ENCODE measurements around the gene KCNQ1. TPM values are rescaled to one million over a fixed set of nuclear protein-coding genes. Genes with fewer than 3 reads are reported as not detected.
A peak's percentile ranks its signal among the peaks of the same experiment; 100 is the strongest.

KCNQ1 gene
- total and polyA plus RNA-seq, 2 of the 13 experiments (the other 11 are each of a cell fraction or from before 2014, with no cell fraction given), result 0.02 to 0.08 TPM

- TF ChIP-seq GABPA (IDR thresholded peaks at IDR 0.05; ENCODE audit: low read depth, low read length) (no peak), GABPA (CRISPR knock-in tag; IDR thresholded peaks at IDR 0.05; ENCODE audit: low read depth) (peak; percentile 99), ZBTB33 (CRISPR knock-in tag; IDR thresholded peaks at IDR 0.05) (peak; percentile 88), THAP8 (CRISPR knock-in tag; IDR thresholded peaks at IDR 0.05; ENCODE audit: borderline replicate concordance) (no peak), ZFYVE20 (CRISPR knock-in tag; IDR thresholded peaks at IDR 0.05; ENCODE audit: borderline replicate concordance, low read depth) (no peak), POGK (CRISPR knock-in tag; conservative IDR thresholded peaks at IDR 0.05) (no peak; the same call in none of the 2 replicates), RXRA (CRISPR knock-in tag; IDR thresholded peaks at IDR 0.05) (peak; percentile 77), SATB2 (CRISPR knock-in tag; IDR thresholded peaks at IDR 0.05) (no peak), CBX5 (CRISPR knock-in tag; IDR thresholded peaks at IDR 0.05; ENCODE audit: borderline replicate concordance) (peak; percentile 94; the same call in 1 of the 2 replicates), ZNF772 (CRISPR knock-in tag; IDR thresholded peaks at IDR 0.05) (peak; percentile 89; the same call in 1 of the 2 replicates), ARID5B (CRISPR knock-in tag; IDR thresholded peaks at IDR 0.05) (peak; percentile 66; the same call in 1 of the 2 replicates), SP4 (CRISPR knock-in tag; IDR thresholded peaks at IDR 0.05) (peak; percentile 86), ZNF83 (CRISPR knock-in tag; IDR thresholded peaks at IDR 0.05; ENCODE audit: borderline replicate concordance) (peak; percentile 47; the same call in 1 of the 2 replicates), MAFF (IDR thresholded peaks at IDR 0.05; ENCODE audit: low read depth, low read length) (peak; percentile 10; the same call in 1 of the 2 replicates), IRF2 (CRISPR knock-in tag; IDR thresholded peaks at IDR 0.05) (peak; percentile 97), NCOA5 (CRISPR knock-in tag; IDR thresholded peaks at IDR 0.05) (no peak), KMT2A (CRISPR knock-in tag; IDR thresholded peaks at IDR 0.05) (no peak), ZNF839 (CRISPR knock-in tag; IDR thresholded peaks at IDR 0.05; ENCODE audit: borderline replicate concordance) (0 out of 2 replicates have a peak, but pooled peaks have one; percentile 28), SP1 (IDR thresholded peaks at IDR 0.05) (no peak), SP1 (CRISPR knock-in tag; IDR thresholded peaks at IDR 0.05) (peak; percentile 98), HDAC6 (IDR thresholded peaks at IDR 0.05; ENCODE audit: low read depth, low read length) (no peak), REL (CRISPR knock-in tag; conservative IDR thresholded peaks at IDR 0.05) (no peak; the same call in 1 of the 2 replicates), ZMYM2 (CRISPR knock-in tag; IDR thresholded peaks at IDR 0.05) (peak; percentile 79; the same call in 1 of the 2 replicates)
These were observed 44.6 kb upstream of the KCNQ1 start, which contains the start of gene TSSC4 (continued) for GRCh38 chr11:2400069-2400761.

Measured in HepG2 (cell line).